ENCODE data around the gene CDC34.

CDC34 gene

DNA sequence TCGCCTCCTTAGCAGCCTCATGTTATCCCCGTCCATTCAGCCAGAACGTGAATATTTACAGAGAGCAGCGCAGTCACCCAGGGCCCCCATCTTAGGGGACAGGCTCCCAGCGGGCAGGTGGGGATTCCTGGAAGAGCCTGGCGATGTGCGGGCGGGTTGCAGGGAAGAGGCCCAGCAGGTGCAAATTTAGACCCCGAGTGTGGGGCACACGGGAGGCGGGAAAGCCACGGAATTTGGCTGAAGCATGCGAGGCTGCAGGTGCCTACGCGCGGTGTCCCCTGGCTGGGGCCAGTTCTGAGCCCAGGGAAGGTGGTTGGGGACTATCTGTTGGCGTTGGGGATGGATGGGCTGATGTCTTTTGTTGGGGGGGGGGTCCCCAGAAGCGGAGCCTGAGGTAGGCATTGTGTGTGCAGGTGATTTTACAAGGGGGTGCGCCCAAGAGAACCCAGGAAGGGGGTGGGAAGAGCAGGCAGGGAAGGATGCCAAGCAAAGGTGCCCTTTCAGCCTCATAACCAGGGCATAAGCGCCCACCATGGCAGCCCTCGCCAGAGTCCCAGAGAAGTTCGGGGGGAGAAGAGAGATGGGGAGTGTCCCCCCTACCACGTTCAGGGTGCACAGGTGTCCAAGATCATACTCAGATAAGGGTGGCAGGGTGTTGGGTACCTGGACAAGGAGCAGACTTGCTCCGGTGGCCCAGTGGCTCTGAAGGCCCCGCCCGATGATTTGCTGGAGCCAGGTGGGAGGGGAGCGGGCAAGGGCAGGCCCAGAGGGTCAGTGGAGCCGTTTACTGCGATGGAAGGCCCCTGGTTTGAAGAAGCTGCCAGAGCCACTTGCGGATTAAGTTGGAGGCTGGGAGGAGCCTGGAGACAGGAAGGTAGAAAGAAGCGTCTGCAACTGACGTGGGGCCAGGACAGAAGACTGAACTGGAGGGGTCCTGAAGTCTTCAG, 23.1 kb upstream of the CDC34 start:
- H3K4me2 ChIP-seq (ENCODE audit: low read length), result peak overlapping the region; percentile 94
- peak overlapping the region; percentile 81 for H3K4me3 ChIP-seq (ENCODE audit: low read length)
- H3F3A ChIP-seq (ENCODE audit: control insufficient read depth, insufficient read depth), result peaks cover 2% of the 10 kb centered on the region; the same call in 1 of the 2 replicates
- TF ChIP-seq, protein P1, sequence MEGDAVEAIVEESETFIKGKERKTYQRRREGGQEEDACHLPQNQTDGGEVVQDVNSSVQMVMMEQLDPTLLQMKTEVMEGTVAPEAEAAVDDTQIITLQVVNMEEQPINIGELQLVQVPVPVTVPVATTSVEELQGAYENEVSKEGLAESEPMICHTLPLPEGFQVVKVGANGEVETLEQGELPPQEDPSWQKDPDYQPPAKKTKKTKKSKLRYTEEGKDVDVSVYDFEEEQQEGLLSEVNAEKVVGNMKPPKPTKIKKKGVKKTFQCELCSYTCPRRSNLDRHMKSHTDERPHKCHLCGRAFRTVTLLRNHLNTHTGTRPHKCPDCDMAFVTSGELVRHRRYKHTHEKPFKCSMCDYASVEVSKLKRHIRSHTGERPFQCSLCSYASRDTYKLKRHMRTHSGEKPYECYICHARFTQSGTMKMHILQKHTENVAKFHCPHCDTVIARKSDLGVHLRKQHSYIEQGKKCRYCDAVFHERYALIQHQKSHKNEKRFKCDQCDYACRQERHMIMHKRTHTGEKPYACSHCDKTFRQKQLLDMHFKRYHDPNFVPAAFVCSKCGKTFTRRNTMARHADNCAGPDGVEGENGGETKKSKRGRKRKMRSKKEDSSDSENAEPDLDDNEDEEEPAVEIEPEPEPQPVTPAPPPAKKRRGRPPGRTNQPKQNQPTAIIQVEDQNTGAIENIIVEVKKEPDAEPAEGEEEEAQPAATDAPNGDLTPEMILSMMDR (IDR thresholded peaks at IDR 0.05; ENCODE audit: low read depth, low read length, poor library complexity, severe bottlenecking), result no peak
- TF ChIP-seq EZH2phosphoT487 (IDR thresholded peaks at IDR 0.05; ENCODE audit: borderline replicate concordance, low read length), result no peak
- no peak overlapping the region for H3K27ac ChIP-seq (ENCODE audit: low read depth, low read length)
- no peaks in the 10 kb centered on the region for H3K9me3 ChIP-seq (ENCODE audit: control insufficient read depth, insufficient read depth, low read length)
- H3K79me2 ChIP-seq (ENCODE audit: control insufficient read depth, low read length), result peaks cover 20% of the 10 kb centered on the region
- H3K27me3 ChIP-seq (ENCODE audit: control insufficient read depth, low read length), result no peaks in the 10 kb centered on the region
- no peaks in the 10 kb centered on the region for H4K20me1 ChIP-seq (ENCODE audit: control insufficient read depth, insufficient read depth, low read depth, low read length)
- no peaks in the 10 kb centered on the region for H3K9me2 ChIP-seq (replicated peaks; ENCODE audit: control insufficient read depth, low read length)
- H3K4me1 ChIP-seq (ENCODE audit: control insufficient read depth, low read length), result peaks cover 33% of the 10 kb centered on the region
- peaks cover 6% of the 10 kb centered on the region; the same call in 1 of the 2 replicates for H3K36me3 ChIP-seq (ENCODE audit: control insufficient read depth, low read length)

DNA sequence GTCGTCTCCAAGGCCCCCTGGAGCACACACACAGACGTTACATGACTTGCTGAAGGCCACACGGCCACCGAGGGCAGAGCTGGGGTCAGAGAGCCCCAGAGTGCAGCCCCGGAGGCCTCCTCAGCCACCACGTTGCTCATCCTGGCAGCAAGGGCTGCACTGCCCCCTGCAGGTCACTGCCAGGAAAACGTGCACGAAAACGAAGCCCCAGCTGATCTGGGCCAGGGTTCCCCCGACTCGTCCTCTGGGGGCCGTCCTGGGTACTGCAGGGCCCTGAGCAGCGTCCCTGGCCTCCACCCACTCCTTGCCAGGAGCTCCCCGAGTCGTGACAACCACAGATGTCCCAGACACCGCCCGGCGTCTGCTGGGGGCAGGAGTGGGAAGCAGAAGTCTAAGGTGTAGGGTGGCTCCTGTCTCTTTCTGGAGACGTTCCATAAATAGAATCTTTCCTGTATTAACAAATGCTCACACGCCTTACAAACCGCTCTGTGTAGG, 20.9 kb upstream of the CDC34 start:
- Histone ChIP-seq H3K4me1 (ENCODE audit: control insufficient read depth, low read length) (peaks cover 33% of the 10 kb centered on the region), H3K9me3 (ENCODE audit: control insufficient read depth, insufficient read depth, low read length) (no peaks in the 10 kb centered on the region), H3F3A (ENCODE audit: control insufficient read depth, insufficient read depth) (peaks cover 2% of the 10 kb centered on the region; the same call in 1 of the 2 replicates), H3K4me2 (ENCODE audit: low read length) (peak overlapping the region; percentile 67), H3K9me2 (replicated peaks; ENCODE audit: control insufficient read depth, low read length) (no peaks in the 10 kb centered on the region), H3K79me2 (ENCODE audit: control insufficient read depth, low read length) (peaks cover 20% of the 10 kb centered on the region), H3K36me3 (ENCODE audit: control insufficient read depth, low read length) (peaks cover 11% of the 10 kb centered on the region; the same call in 1 of the 2 replicates), H3K4me3 (ENCODE audit: low read length) (peak overlapping the region; percentile 57), H3K27me3 (ENCODE audit: control insufficient read depth, low read length) (no peaks in the 10 kb centered on the region), H4K20me1 (ENCODE audit: control insufficient read depth, insufficient read depth, low read depth, low read length) (no peaks in the 10 kb centered on the region), H3K27ac (ENCODE audit: low read depth, low read length) (peak overlapping the region; percentile 68)
- no peak for TF ChIP-seq EZH2phosphoT487 (IDR thresholded peaks at IDR 0.05; ENCODE audit: borderline replicate concordance, low read length)
- TF ChIP-seq, protein P1 (IDR thresholded peaks at IDR 0.05; ENCODE audit: low read depth, low read length, poor library complexity, severe bottlenecking), result peak; percentile 99

DNA sequence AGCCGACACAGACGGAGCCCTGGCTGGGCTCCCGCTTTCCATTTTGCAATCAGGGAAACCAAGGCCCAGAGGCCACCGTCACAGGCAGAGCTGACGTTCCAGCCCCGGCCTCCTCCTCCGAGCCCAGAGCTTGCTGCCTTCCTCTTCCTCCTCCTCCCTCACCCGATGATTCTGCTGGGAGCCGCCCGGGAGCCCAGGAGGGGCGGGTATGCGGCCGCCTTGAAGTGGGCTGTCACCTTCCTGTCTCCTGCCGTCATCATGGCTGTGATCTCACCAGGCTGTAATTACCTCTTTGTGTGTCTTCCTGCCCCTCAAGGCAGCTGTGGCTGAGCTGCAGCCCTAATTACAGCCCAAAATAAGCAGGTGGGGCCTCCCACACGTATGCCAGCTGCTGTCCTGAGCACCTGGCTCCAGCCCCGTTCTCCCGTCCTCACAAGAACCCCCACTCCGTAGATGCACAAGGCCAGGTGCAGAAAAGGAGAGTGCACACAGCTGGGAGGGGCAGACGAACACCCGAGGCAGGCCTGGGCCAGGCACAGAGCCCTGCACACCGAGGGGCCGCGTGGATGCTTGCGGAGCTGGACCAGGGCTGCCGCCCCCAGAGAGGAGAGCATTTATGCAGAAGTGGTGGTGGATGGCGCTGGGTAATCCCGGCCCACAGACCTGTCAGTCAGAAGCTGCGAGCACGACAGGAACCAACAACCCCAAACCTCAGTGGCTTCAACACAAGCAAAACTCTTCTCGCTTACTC, 20.3 kb upstream of the CDC34 start:
- Histone ChIP-seq H3K4me3 (ENCODE audit: low read length) (peak overlapping the region; percentile 57), H3K4me2 (ENCODE audit: low read length) (peak overlapping the region; percentile 67), H3K27me3 (ENCODE audit: control insufficient read depth, low read length) (no peaks in the 10 kb centered on the region), H3K36me3 (ENCODE audit: control insufficient read depth, low read length) (peaks cover 11% of the 10 kb centered on the region; the same call in 1 of the 2 replicates), H3K79me2 (ENCODE audit: control insufficient read depth, low read length) (peaks cover 20% of the 10 kb centered on the region), H3K9me2 (replicated peaks; ENCODE audit: control insufficient read depth, low read length) (no peaks in the 10 kb centered on the region), H3F3A (ENCODE audit: control insufficient read depth, insufficient read depth) (peaks cover 2% of the 10 kb centered on the region; the same call in 1 of the 2 replicates), H3K27ac (ENCODE audit: low read depth, low read length) (peak overlapping the region; percentile 68), H3K4me1 (ENCODE audit: control insufficient read depth, low read length) (peaks cover 29% of the 10 kb centered on the region), H3K9me3 (ENCODE audit: control insufficient read depth, insufficient read depth, low read length) (no peaks in the 10 kb centered on the region), H4K20me1 (ENCODE audit: control insufficient read depth, insufficient read depth, low read depth, low read length) (no peaks in the 10 kb centered on the region)
- TF ChIP-seq, protein P1 (IDR thresholded peaks at IDR 0.05; ENCODE audit: low read depth, low read length, poor library complexity, severe bottlenecking), result no peak
- no peak for TF ChIP-seq EZH2phosphoT487 (IDR thresholded peaks at IDR 0.05; ENCODE audit: borderline replicate concordance, low read length)
